Endodermal cell (in vitro differentiated cells): ENCODE results near the gene MAML2. TPM values are rescaled to one million over a fixed set of nuclear protein-coding genes. Genes with fewer than 3 reads are reported as not detected.

Source experiments
- DNase-seq: peaks from one replicate; pipeline ENCODE4 v3.0.0-alpha.2; 2017
- H3K27ac ChIP-seq: 2 replicates; pipeline ENCODE4 v1.5.1; 2013; ENCODE audit warnings: mild to moderate bottlenecking, low read depth, low read length, moderate library complexity
- H3K27me3 ChIP-seq: 2 replicates; pipeline ENCODE4 v1.6.1; 2013; ENCODE audit warnings: mild to moderate bottlenecking, low read length, moderate library complexity; ENCODE audit not compliant: insufficient read depth, control insufficient read depth, poor library complexity, severe bottlenecking
- H3K36me3 ChIP-seq: 2 replicates; pipeline ENCODE4 v1.7.0; 2013; ENCODE audit warnings: mild to moderate bottlenecking, low read length, moderate library complexity; ENCODE audit not compliant: control insufficient read depth, insufficient read depth
- H3K4me1 ChIP-seq: one replicate; pipeline ENCODE4 v1.7.0; 2013; ENCODE audit warnings: low read length; ENCODE audit not compliant: control insufficient read depth, insufficient read depth
- H3K4me3 ChIP-seq: 2 replicates; pipeline ENCODE4 v1.5.1; 2013; ENCODE audit warnings: mild to moderate bottlenecking, low read length, moderate library complexity
- H3K9ac ChIP-seq: 2 replicates; pipeline ENCODE4 v1.6.1; 2013; ENCODE audit warnings: mild to moderate bottlenecking, low read length, moderate library complexity; ENCODE audit not compliant: poor library complexity, severe bottlenecking; ENCODE audit errors: extremely low read depth
- H3K9me3 ChIP-seq: 2 replicates; pipeline ENCODE4 v1.6.1; 2013; ENCODE audit warnings: mild to moderate bottlenecking, low read length, moderate library complexity; ENCODE audit not compliant: control insufficient read depth
- H3K27ac Mint-ChIP-seq: 2 replicates; pipeline ENCODE4 v1.8.0; 2020; ENCODE audit warnings: mixed read lengths
- H3K27me3 Mint-ChIP-seq: 2 replicates; pipeline ENCODE4 v1.8.0; 2021; ENCODE audit warnings: mild to moderate bottlenecking, mixed read lengths; ENCODE audit not compliant: insufficient read depth
- H3K36me3 Mint-ChIP-seq: 2 replicates; pipeline ENCODE4 v1.8.0; 2020; ENCODE audit warnings: low read depth, mixed read lengths
- H3K4me1 Mint-ChIP-seq: 2 replicates; pipeline ENCODE4 v1.8.0; 2020; ENCODE audit warnings: mixed read lengths
- H3K4me3 Mint-ChIP-seq: 2 replicates; pipeline ENCODE4 v1.8.0; 2020; ENCODE audit warnings: mild to moderate bottlenecking, moderate library complexity, mixed read lengths
- H3K9me3 Mint-ChIP-seq: 2 replicates; pipeline ENCODE4 v1.8.0; 2020; ENCODE audit warnings: mild to moderate bottlenecking, mixed read lengths
- CTCF ChIP-seq: fragments of 200-600 bp; sonication (generic); conservative IDR thresholded peaks from 2 replicates; pipeline ENCODE4 v1.5.0; 2021; ENCODE audit warnings: antibody characterized with exemption, mild to moderate bottlenecking
- WGBS, 2 experiments: methylation state at CpG; one replicate each; pipeline versions ENCODE4 v1.1.5 to v1.1.7; 2013; ENCODE audit warnings: missing lambda C conversion rate in 2 of 2, mixed read lengths in 1 of 2; ENCODE audit not compliant: insufficient coverage in 1 of 2, insufficient read length in 1 of 2; 5-methylcytosine and 5-hydroxymethylcytosine counted together
- total RNA-seq, 2 donors: library from RNA; stranded (reverse); fragmentation: NEBNext Ultra II Directional in 1 of 2; extraction: Animal tissue kit (Norgen Biotek cat#: 25700) in 1 of 2; gene quantifications; 2 replicates in 1 of 2; 3 replicates in 1 of 2; pipeline ENCODE4 v1.2.1, GENCODE V29; 2021

MAML2 gene
- total RNA-seq, 2 donors from 2014 or later: 6.6 to 8.0 TPM

- TF ChIP-seq CTCF: no peak
- Mint-ChIP-seq H3K4me1 (peaks cover 20% of the 10 kb centered on the region), H3K9me3 (no peaks in the 10 kb centered on the region), H3K27ac (no peak overlapping the region), H3K4me3 (no peak overlapping the region), H3K27me3 (no peaks in the 10 kb centered on the region), H3K36me3 (no peaks in the 10 kb centered on the region)
- WGBS, 2 experiments: 98% methylated on average over 2 of the region's 2 CpGs; no CpG with 5 or more reads in 1 of the 2 experiments
- peak overlapping the region; percentile 96 for H3K27ac ChIP-seq
- no peaks in the 10 kb centered on the region for H3K27me3 ChIP-seq
- H3K9ac ChIP-seq: no peak overlapping the region
- no peak overlapping the region for H3K4me3 ChIP-seq
- peaks cover 8% of the 10 kb centered on the region for H3K4me1 ChIP-seq
- H3K36me3 ChIP-seq: no peaks in the 10 kb centered on the region
- H3K9me3 ChIP-seq: no peaks in the 10 kb centered on the region
- DNase-seq: no peak
These were observed 286.4 kb downstream of the MAML2 start for GRCh38 chr11:96056576-96056975.

GRCh38 chr11:96055706-96056387 lies 287.1 kb downstream of the MAML2 start:
- H3K27me3 ChIP-seq: no peaks in the 10 kb centered on the region
- Mint-ChIP-seq H3K27ac (peak overlapping the region; percentile 69), H3K36me3 (no peaks in the 10 kb centered on the region), H3K4me3 (no peak overlapping the region), H3K9me3 (no peaks in the 10 kb centered on the region), H3K27me3 (no peaks in the 10 kb centered on the region), H3K4me1 (peaks cover 22% of the 10 kb centered on the region)
- H3K36me3 ChIP-seq: no peaks in the 10 kb centered on the region
- TF ChIP-seq CTCF: no peak
- H3K9me3 ChIP-seq: no peaks in the 10 kb centered on the region
- H3K4me3 ChIP-seq: no peak overlapping the region
- H3K27ac ChIP-seq: peak overlapping the region; percentile 96
- H3K4me1 ChIP-seq: peaks cover 10% of the 10 kb centered on the region
- H3K9ac ChIP-seq: no peak overlapping the region
- DNase-seq: peak; percentile 67
- WGBS, 2 experiments: 75% methylated on average over 3 of the region's 3 CpGs; no CpG with 5 or more reads in 1 of the 2 experiments

GRCh38 chr11:96054870-96055705 lies 287.9 kb downstream of the MAML2 start:
- no peaks in the 10 kb centered on the region for H3K36me3 ChIP-seq
- TF ChIP-seq CTCF: peak; percentile 80
- peak overlapping the region; percentile 69 for H3K27ac Mint-ChIP-seq
- 0 to 30% methylated on average over 1 to 2 of the region's 2 CpGs for WGBS, 2 experiments
- no peak overlapping the region for H3K9ac ChIP-seq
- H3K27me3 Mint-ChIP-seq: no peaks in the 10 kb centered on the region
- H3K4me3 ChIP-seq: no peak overlapping the region
- H3K9me3 Mint-ChIP-seq: no peaks in the 10 kb centered on the region
- peaks cover 17% of the 10 kb centered on the region for H3K4me1 ChIP-seq
- peaks cover 29% of the 10 kb centered on the region for H3K4me1 Mint-ChIP-seq
- DNase-seq: no peak
- no peaks in the 10 kb centered on the region for H3K27me3 ChIP-seq
- H3K36me3 Mint-ChIP-seq: no peaks in the 10 kb centered on the region
- peak overlapping the region; percentile 96 for H3K27ac ChIP-seq
- H3K4me3 Mint-ChIP-seq: no peak overlapping the region
- H3K9me3 ChIP-seq: no peaks in the 10 kb centered on the region
